ENCODE measurements around the gene CELF4.

Gene CELF4

DNA sequence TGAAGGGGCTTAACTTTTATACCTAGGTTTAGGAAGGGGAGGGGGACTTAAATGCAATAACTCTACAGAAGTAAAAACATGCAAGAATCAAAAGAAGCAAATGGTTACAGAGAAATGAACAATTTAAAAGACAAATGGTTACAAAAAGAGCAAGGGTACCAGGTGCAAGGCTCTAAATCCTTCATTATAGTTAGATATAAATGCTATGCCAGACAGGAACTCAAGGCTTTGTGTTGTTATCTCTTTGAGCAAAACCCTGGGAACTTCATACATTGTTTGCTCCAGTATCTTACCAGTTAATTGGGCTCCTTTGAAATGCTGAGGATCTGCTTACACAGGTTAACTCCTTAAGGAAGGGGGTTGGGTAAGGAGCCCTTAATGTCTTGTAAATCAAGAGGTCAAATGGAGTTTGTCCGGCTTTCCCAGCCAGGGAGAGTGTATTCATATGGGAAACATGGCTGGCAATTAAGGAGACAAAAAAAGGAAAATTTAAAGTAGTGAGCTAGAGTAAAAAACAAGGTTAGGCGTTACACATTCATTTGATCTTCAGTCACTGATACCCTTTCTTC is 347.5 kb downstream of the CELF4 start:
- no peaks in the 10 kb centered on the region for H3K27me3 ChIP-seq (ENCODE audit: control insufficient read depth, low read length)
- no peak overlapping the region for H3K4me3 ChIP-seq (ENCODE audit: low read length)

DNA sequence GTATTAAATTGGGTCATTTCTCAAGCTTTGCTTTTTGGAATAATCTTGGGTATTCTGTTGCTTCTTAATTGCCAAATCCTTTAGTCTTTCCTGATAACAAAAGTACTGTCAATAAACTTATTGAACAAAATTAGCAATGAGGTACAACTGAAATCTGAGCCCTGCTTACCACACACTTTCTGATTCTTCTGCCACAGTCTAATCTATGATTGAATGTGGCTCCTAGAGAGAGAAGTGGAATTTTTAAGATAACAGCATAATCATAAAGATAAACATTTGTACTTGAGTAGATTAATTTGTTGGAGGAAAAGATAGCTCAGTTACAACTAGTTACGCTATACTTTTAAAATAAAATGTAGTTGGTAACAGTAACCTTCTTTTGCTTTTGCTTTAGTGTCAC is 354.8 kb downstream of the CELF4 start:
- Histone ChIP-seq H3K4me3 (ENCODE audit: low read length) (no peak overlapping the region), H3K4me2 (ENCODE audit: low read length) (no peak overlapping the region), H3K79me2 (ENCODE audit: control insufficient read depth, low read length) (no peaks in the 10 kb centered on the region), H3F3A (ENCODE audit: control insufficient read depth, insufficient read depth) (no peaks in the 10 kb centered on the region), H3K27me3 (ENCODE audit: control insufficient read depth, low read length) (no peaks in the 10 kb centered on the region), H3K9me3 (ENCODE audit: control insufficient read depth, insufficient read depth, low read length) (no peaks in the 10 kb centered on the region), H3K4me1 (ENCODE audit: control insufficient read depth, low read length) (no peaks in the 10 kb centered on the region), H3K27ac (ENCODE audit: low read depth, low read length) (no peak overlapping the region), H4K20me1 (ENCODE audit: control insufficient read depth, insufficient read depth, low read depth, low read length) (no peaks in the 10 kb centered on the region), H3K9me2 (replicated peaks; ENCODE audit: control insufficient read depth, low read length) (no peaks in the 10 kb centered on the region), H3K36me3 (ENCODE audit: control insufficient read depth, low read length) (no peaks in the 10 kb centered on the region)
- no peak for TF ChIP-seq EZH2phosphoT487 (IDR thresholded peaks at IDR 0.05; ENCODE audit: borderline replicate concordance, low read length)
- TF ChIP-seq, protein P1, sequence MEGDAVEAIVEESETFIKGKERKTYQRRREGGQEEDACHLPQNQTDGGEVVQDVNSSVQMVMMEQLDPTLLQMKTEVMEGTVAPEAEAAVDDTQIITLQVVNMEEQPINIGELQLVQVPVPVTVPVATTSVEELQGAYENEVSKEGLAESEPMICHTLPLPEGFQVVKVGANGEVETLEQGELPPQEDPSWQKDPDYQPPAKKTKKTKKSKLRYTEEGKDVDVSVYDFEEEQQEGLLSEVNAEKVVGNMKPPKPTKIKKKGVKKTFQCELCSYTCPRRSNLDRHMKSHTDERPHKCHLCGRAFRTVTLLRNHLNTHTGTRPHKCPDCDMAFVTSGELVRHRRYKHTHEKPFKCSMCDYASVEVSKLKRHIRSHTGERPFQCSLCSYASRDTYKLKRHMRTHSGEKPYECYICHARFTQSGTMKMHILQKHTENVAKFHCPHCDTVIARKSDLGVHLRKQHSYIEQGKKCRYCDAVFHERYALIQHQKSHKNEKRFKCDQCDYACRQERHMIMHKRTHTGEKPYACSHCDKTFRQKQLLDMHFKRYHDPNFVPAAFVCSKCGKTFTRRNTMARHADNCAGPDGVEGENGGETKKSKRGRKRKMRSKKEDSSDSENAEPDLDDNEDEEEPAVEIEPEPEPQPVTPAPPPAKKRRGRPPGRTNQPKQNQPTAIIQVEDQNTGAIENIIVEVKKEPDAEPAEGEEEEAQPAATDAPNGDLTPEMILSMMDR (IDR thresholded peaks at IDR 0.05; ENCODE audit: low read depth, low read length, poor library complexity, severe bottlenecking), result no peak

More for the DNA sequence above, 347.5 kb downstream of the CELF4 start:
- Histone ChIP-seq H4K20me1 (ENCODE audit: control insufficient read depth, insufficient read depth, low read depth, low read length) (no peaks in the 10 kb centered on the region), H3K79me2 (ENCODE audit: control insufficient read depth, low read length) (no peaks in the 10 kb centered on the region), H3K9me2 (replicated peaks; ENCODE audit: control insufficient read depth, low read length) (no peaks in the 10 kb centered on the region), H3F3A (ENCODE audit: control insufficient read depth, insufficient read depth) (no peaks in the 10 kb centered on the region), H3K27ac (ENCODE audit: low read depth, low read length) (no peak overlapping the region), H3K4me1 (ENCODE audit: control insufficient read depth, low read length) (no peaks in the 10 kb centered on the region), H3K4me2 (ENCODE audit: low read length) (no peak overlapping the region), H3K36me3 (ENCODE audit: control insufficient read depth, low read length) (no peaks in the 10 kb centered on the region), H3K9me3 (ENCODE audit: control insufficient read depth, insufficient read depth, low read length) (no peaks in the 10 kb centered on the region)
- TF ChIP-seq, protein P1 (IDR thresholded peaks at IDR 0.05; ENCODE audit: low read depth, low read length, poor library complexity, severe bottlenecking), result no peak
- no peak for TF ChIP-seq EZH2phosphoT487 (IDR thresholded peaks at IDR 0.05; ENCODE audit: borderline replicate concordance, low read length)

DNA sequence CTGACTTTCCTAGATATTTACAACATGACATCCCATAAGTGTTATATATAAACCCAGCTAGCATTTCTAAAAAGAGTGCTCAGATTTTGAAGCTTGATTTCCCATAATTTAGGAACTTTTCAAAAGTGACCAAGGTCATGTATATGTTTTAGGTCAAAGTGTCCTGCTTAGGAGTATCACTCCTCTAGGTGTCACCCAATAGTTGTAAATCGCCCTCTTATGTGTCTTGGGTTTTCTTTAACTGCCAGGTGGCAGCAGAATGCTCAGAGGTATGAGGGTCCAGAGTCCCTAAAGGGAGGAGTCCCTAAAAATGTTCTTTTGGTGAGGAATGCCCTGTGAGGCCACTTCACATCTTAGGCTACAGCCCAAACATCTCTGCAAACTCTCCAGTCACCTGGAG is 358.3 kb downstream of the CELF4 start:
- Histone ChIP-seq H3K27me3 (ENCODE audit: control insufficient read depth, low read length) (no peaks in the 10 kb centered on the region), H4K20me1 (ENCODE audit: control insufficient read depth, insufficient read depth, low read depth, low read length) (no peaks in the 10 kb centered on the region), H3K9me2 (replicated peaks; ENCODE audit: control insufficient read depth, low read length) (no peaks in the 10 kb centered on the region), H3K9me3 (ENCODE audit: control insufficient read depth, insufficient read depth, low read length) (no peaks in the 10 kb centered on the region), H3K4me1 (ENCODE audit: control insufficient read depth, low read length) (no peaks in the 10 kb centered on the region), H3K4me3 (ENCODE audit: low read length) (no peak overlapping the region), H3K27ac (ENCODE audit: low read depth, low read length) (no peak overlapping the region), H3K79me2 (ENCODE audit: control insufficient read depth, low read length) (no peaks in the 10 kb centered on the region), H3K4me2 (ENCODE audit: low read length) (no peak overlapping the region), H3F3A (ENCODE audit: control insufficient read depth, insufficient read depth) (no peaks in the 10 kb centered on the region), H3K36me3 (ENCODE audit: control insufficient read depth, low read length) (no peaks in the 10 kb centered on the region)
- TF ChIP-seq, protein P1 (IDR thresholded peaks at IDR 0.05; ENCODE audit: low read depth, low read length, poor library complexity, severe bottlenecking), result no peak
- TF ChIP-seq EZH2phosphoT487 (IDR thresholded peaks at IDR 0.05; ENCODE audit: borderline replicate concordance, low read length), result no peak
